NCI-H226 (cell line): ENCODE data around the gene ROCK1.
"Not testable (repeated sequence)": the region's sequence is repeated elsewhere in the genome, so short reads cannot be mapped to it uniquely, and the experiment has no call there.

Experiments used
- DNase-seq: peaks from one replicate; pipeline ENCODE4 v3.0.0-alpha.2; 2015

ROCK1 gene

DNA sequence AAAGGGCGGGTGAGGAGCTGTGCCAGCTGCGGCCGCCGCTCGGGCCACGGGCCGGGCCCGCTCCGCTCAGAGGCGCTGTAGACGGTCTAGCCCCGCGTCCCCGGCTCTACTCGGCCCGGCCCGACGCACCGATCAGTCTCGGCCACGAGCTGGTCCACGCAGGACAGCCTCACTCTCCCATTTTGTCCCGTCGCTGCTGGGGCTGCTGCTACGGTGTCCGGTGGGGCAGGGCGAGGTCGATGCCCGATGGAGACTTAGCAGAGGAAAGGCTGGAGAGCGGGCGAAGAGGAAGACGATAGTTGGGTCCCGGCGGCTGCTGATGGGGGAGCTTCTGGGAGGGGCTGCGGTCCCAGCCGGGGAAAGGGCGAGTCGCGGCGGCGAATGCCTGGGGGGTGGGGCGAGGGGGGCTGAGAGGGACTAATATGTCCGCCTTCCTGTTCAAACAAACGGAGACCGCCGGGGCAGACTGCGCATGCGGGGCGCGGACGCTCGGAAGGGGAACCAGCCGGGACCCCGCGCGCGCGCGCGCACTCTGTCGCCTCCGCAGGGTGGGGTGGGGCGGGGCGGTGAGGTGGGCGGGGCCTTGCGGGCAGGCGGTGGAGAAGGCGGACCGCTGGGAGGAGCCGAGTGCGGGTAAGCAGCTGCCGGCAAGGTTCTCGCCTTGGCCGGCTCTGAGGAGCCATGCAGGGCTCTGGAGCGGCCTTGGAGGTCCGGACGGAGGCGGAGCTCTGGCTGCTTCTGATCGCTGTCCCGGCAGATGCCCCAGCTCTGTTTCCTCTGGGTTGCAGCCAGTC is at the start of gene ROCK1:
Gene ROCK1, minus strand, starts transcription at position 468 of the 794 bp plus-strand sequence. CDS start 903 bp downstream, outside the sequence.
- DNase-seq: peak; percentile 94

DNA sequence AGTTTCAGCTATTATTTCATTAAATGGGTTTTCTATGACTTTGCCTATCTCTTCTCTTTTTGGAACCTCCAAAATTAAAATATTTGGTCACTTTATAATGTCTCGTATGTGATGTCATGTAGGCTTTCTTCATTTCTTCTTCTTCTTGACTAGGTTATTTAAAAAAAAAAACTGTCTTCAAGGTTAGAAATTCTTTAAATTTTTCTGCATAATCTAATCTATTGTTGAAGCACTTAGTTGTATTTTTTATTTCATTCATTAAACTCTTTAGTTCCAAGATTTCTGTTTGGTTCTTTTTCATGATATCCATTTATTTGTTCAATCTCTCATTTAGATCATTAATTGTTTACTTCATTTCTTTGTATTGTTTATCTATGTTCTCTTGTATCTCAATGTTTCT is 43.8 kb upstream of the ROCK1 start:
- DNase-seq: no peak

GRCh38 chr18:21146016-21146415 is 34.4 kb upstream of the ROCK1 start:
- DNase-seq: peak; percentile 9

DNA sequence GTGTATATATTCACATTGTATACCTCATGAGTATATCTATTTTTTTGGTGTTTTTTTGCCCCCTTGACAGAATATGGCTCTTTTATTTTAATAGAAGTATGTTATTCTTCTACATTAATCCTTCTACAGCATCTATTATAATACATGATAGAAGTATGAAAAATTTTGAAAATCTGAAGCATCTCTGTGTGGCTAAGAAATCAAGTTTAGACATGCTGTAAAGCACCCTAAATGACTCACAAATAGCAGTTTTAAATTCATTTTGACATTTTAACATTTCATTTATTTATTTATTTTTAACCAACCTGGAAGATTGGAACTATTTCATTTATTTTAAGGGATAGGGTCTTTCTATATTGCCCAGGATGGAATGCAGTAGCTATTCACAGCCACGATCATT is 33.8 kb upstream of the ROCK1 start:
- DNase-seq: no peak

GRCh38 chr18:21141668-21142422 is 30.2 kb upstream of the ROCK1 start:
- no peak for DNase-seq

GRCh38 chr18:21137719-21138488 is 26.3 kb upstream of the ROCK1 start:
- DNase-seq: not testable (repeated sequence)

- DNase-seq: no peak
Observed at GRCh38 chr18:21134895-21135294, 23.3 kb upstream of the ROCK1 start.

DNA sequence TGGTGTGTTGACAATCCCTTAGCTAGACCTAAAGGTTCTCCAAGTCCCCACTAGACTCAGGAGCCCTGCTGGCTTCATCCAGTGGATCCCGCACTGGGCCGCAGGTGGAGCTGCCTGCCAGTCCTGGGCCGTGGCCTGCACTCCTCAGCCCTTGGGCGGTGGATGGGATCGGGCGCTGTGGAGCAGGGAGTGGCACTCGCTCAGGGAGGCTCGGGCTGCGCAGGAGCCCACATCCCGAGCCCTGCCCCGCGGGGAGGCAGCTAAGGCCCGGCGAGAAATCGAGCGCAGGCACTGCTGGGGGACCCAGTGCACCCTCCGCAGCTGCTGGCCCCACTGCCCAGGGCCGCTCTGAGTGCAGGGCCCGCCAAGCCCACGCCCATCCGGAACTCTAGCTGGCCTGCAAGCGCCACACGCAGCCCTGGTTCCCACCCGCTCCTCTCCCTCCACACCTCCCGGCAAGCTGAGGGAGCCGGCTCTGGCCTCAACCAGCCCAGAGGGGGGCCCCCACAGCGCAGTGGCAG is 20.8 kb upstream of the ROCK1 start:
- DNase-seq: no peak

DNA sequence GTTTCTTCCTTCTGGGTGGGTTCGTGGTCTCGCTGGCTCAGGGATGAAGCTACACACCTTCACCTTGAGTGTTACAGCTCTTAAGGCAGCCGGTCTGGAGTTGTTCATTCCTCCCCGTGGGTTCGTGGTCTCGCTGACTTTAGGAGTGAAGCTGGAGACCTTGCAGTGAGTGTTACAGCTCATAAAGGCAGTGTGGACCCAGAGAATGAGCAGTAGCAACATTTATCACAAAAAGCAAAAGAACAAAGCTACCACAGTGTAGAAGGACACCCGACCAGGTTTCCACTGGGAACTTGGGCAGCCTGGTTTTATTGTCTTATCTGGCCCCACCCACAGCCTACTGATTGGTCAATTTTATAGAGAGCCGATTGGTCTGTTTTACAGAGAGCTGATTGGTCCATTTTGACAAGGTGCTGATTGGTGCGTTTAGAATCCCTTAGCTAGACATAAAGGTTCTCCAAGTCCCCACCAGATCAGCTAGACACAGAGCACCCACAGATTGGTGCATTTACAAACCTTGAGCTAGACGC is 20.1 kb upstream of the ROCK1 start:
- DNase-seq: no peak

DNA sequence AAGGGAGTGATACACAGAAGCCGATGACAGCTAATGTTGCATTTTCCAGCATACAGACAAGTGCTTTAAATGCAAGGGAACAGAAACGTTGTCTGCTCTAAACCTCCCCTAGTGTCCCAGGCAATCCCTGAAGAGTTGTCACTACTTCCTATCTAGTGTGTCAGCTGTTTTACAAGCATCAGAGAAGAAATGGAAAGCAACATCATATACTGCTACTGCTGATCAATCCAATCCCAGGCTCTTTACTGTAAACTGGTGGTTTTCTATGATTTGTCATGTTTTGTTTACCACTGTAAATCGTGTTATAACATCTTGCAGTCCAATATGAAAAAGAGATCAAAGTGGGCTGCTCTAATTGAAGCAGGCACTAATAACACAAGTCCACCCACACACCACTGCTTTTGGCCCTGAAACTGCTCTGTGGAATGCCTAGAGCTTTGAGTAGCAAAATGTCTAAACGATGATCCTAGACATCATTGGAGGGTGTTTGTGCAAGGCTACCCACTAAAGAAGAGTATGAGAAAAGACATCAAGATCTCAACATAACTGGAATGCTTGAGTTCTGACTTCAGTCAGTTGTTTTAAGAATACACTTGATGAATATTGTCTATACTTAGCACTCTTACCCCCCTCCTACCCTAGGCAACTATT is 18.1 kb upstream of the ROCK1 start:
- peak; percentile 7 for DNase-seq

GRCh38 chr18:21123290-21123926 is 11.8 kb upstream of the ROCK1 start:
- DNase-seq: no peak

DNA sequence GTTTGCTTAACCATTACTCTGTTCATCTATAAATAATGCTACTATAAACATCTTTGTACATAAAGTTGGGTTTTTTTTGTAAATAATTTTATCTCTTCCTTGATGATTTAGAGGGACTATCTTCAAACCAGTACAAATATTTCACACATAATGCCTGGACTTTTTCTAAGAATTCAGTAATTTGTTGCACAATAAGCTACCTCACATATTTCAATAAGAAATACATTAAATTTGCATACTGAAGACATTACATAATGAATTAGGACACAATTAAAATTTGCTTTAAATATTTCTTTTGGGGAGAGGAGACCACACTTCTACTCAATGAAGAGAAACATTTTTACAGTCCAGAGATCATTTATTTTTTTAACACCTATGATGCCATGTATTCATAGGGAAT is 7.2 kb upstream of the ROCK1 start:
- DNase-seq: no peak

- DNase-seq: peak; percentile 81
Observed at GRCh38 chr18:21117409-21118131, 6.0 kb upstream of the ROCK1 start.

DNA sequence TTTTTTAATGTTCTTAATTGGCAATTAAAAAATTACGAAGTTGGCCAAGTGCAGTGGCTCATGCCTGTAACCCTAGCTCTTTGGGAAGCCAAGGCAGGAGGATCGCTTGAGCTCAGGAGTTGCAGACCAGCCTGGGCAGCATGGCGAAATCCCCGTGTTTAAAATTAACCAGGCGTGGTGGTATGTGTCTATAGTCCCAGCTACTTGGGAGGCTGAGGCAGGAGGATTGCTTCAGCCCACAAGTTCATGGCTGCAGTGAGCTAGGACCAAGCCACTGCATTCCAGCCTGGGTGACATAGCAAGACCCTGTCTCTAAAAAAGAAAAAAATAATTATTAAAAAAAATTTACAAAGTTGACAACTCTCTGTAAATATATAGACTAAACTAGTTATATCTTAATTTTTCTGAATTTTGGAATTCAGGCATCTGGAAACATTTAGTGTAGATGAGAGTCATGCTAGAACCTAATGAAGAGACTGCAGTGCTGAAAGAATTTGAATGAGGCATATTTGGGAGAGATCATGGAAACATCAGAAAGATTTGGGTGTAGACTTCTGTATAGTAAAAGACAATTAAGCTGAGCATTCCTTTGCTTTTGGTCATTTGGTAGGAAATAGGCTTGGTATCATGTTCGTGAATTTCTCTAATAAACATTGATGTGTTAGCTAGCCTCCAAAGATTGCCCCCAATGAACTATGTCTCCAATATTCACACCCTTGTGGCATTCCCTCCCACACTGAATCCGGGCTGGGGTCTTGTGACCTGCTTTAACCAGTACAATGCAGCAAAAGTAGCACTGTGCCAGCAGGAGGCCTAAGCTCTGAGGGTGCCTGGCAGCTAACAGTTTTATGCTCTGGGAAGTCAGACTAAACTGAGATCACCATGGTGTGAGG is 4.2 kb upstream of the ROCK1 start:
- DNase-seq: peak; percentile 44

DNA sequence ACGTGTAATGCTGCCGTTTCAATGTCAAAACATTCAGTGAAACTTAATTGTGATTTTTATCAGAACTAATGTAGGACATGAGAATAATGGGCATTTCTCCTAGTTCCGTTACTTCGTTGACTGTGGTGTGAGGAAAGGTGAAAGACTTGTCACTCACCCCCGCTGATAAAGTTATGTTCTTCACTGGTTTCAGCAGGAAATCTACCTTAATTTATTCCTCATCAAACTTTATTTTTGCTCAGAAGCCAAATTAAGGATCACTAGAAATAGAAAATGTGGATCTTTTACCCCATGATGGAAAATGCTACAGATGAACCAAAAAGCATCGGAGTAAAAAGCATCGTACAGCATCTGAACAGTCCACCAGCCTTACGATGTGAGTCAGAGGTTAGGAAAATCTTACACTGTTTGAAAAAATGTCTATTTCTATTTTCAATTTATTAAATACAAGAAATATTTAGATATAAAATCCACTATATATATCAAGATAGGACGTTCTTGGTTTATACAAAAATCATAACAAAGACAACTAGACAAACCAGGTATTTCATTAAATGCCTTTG is 1.0 kb upstream of the ROCK1 start:
- DNase-seq: no peak

DNA sequence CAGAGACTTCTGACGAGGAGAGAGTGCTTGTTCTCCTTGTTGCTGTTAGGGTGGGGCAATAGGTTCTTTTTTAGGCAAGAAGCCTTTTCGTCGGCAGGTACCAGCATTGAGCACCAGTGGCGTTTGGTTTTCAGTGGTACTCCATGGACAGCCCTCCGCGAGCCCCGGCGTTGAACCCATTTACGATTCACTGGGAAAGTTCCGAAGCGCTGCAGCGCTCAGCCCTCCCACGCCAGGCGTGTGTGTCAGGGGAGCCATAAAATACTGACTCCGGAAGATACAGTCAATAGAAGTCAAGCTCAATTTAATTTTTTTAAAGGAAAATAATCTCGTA is 494 bp upstream of the ROCK1 start:
- DNase-seq: no peak

GRCh38 chr18:21110713-21111345 is 784 bp downstream of the ROCK1 start:
- no peak for DNase-seq

- DNase-seq: no peak
Observed at GRCh38 chr18:21109936-21110712, 1.5 kb downstream of the ROCK1 start.

- no peak for DNase-seq
Observed at GRCh38 chr18:21105936-21106335, 5.7 kb downstream of the ROCK1 start.
